Activated CD4-positive, alpha-beta T cell treated with anti-CD3 and anti-CD28 coated beads for 48 hours (primary cell): ENCODE results near the gene IQSEC1.

Source experiments
- DNase-seq: peaks from one replicate; pipeline ENCODE4 v3.0.0-alpha.2; 2020

IQSEC1 gene

DNA sequence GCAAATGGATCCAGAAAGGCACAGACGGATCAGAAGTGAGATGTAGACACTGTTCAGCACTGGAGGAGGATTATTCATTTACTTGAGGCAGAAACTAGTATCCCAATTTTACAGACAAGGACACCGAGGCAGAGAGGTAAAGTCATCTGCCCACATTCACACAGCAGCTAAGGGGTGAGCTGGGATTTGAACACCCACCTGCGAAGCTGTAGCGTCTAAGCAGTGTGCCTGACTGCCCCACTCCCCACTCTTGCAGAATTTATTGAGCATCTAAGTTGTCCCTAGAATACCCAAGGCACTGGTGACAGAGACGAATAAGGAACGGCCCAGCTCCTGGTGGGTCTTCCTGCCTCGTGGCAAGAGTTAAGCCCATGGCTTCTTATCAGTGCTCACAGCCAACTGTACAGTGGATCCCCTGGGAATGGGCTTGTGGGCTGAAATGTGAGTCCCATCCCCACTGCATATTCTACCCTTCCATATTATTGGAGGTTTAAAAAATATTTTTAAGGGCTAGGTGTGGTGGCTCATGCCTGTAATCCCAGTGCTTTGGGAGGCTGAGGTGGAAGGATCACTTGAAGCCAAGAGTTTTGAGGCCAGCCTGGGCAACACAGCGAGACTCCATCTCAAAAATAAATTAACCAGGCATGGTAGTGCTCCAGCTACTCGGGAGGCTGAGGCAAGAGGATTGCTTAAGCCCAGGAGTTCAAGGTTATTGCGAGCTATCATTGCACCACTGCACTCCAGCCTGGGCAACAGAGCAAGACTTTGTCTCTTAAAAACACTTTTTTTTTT lies 77.6 kb downstream of the IQSEC1 start:
- no peak for DNase-seq

DNA sequence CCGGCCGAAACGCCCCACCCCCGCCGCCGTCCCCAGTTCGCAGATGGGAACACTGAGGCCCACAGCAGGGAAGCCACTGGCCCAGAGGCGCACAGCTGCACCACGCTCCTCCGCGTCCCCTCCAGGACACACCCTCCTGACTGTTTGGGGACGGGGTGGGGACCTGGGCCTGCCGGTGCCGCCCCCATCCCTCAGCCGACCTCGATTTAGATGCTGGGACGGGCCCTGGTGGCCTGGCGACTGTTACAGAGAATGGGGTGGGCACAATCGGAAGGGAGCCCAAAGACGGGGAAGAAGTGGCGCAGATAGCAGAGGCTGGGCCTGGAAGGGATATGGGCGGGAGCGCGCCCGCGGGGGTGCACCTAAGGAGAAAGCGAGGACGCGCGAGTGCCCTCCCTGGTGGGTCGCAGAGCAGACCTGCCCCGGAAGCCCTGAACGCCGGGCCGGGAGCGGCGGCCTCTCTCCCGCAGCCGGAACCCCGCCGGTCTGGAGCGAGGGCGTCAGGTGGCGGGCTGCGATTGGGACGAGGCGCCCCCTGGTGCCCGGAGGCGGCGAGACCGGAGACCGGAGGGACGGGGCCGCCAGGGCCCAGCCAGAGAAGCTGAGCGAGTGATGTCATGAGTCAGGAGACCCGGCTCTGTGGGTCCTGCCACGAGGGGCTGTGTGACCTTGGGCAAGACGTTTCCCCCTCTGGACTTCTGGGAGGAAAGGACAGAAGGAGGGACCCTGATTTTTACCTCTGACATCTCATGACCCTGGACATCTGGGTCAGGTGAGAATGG lies 78.4 kb downstream of the IQSEC1 start:
- peak; percentile 91 for DNase-seq

DNA sequence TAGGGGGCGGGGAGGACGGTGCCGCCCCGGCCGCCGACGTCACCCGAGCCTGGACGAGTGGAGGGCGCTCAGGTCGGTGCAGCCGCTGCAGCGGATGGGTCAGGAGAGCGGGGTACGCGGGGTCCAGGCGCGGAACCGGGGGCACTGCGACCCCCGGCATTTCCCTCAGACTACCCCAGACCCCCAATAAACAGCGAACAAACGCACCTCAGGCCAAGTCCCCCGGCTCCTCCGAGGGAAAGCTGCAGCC lies 78.9 kb downstream of the IQSEC1 start:
- no peak for DNase-seq

DNA sequence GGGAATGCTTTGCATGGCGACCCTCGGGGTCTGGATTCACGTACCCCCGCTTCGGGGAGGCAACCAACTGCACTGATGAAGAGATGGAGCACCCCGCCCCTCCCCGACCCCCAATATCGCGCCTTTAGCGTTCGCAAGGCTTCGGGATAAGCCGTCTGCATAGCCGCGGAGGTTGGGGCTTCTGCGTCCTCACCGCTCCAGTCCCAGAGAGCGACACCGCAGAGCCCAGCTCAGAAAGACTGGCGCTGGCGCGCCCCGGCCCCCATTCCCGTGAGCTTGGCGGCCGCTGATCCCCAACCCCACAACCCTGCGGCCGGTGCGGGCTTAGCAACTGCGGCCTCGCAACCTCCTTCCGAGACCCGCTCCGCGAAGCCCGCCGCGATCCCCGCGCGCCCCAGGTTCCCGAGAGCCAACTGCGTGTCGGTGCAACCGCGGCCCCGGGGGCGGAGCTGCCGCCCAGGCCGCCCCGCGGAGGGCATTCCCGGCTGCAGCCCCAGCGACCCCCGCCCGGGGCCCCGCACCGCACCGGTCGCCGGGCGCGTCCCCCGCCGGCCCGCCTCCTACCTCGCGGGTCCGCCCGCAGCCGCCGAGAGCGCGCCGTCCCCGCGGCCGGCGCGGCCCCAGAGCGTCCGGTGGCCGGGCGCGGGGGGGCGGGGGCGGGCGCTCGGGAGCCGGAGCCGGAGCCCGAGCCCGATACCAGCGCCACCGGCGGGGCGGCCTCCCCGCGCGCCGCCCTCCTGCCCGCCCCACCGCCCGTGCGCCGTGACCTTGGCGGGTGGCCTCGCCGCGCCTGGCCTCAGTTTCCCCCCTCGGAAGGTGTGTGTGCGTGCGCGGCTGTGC lies 79.5 kb downstream of the IQSEC1 start:
- DNase-seq: peak; percentile 35

DNA sequence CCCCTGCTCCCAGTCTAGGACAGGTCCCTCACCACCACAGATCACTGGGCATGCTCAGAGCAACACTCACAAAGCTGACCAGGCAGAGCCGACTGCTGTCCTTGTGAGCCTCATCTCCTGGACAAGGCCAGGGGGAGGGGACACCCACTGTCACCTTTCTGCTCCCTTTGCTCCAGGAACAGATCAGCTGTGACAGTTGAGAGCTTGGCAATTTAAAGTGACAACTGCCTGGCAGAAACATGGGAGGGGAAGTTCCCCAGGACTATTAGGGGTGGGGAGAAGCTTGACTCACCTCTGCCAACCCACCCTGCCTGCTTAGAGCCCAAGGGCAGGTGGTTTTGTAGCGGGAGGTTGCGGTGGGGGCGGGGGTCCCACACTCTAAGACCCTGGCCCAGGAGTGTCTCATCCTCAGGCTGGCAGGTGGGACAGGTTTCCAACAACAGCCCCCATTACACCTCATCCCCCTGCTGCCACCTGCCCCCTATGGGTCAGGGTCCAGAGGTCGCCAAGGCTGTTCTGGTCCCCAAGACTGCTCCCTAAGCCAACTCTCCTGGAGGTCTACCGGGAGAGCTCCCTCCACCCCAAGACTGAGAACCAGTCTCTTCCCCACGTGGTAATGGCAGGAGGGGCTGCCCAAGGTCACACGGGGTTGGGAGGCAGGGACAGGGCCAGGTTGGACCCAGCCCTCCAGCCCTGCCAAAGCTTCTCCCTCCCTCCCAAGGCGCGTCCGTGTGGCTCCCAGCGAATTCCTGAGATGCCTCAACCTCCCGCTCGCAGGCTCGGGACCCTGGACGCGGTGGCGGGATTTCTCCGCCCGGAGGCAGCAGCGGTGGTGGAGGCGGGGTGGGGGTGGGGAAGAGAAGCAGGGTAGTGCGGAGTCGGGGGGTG lies 80.4 kb downstream of the IQSEC1 start:
- DNase-seq: no peak

DNA sequence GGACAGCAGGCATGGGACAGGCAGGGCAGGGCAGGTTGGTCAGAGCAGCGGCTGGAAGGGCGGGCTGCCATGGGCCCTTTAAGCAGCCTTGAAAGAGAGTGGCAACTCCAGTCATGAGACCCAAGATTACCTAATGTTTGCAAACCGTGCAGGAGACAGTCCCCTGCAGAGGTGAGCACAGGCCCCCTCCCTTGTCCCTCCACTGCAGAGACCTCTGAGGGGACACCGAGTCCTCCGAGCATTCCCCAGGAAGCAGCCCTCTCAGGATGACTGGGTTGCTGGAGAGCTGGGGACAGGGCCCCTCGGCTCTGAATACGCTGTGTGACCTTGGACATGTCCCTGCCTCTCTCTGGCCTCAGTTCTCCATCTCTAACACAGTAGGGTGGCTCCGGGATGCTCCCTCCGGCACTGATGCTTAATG lies 81.4 kb downstream of the IQSEC1 start:
- DNase-seq: no peak

DNA sequence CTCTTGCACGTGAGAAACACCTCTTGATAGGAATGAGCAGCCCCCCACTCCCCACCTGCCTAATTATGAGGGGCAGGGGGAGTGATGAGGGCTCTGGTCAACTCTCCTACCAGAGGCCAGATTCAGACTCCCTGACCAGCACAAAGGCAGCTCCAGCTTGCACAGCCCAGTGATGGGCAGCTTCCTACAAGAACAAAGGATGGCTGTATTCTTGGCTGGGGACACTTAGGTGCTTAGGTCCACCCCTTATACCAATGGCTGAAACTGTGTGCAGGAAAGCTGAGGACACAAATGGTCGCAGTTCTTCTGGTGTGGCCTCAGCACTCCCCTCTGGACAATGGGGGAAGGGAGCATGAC lies 81.8 kb downstream of the IQSEC1 start:
- DNase-seq: no peak

DNA sequence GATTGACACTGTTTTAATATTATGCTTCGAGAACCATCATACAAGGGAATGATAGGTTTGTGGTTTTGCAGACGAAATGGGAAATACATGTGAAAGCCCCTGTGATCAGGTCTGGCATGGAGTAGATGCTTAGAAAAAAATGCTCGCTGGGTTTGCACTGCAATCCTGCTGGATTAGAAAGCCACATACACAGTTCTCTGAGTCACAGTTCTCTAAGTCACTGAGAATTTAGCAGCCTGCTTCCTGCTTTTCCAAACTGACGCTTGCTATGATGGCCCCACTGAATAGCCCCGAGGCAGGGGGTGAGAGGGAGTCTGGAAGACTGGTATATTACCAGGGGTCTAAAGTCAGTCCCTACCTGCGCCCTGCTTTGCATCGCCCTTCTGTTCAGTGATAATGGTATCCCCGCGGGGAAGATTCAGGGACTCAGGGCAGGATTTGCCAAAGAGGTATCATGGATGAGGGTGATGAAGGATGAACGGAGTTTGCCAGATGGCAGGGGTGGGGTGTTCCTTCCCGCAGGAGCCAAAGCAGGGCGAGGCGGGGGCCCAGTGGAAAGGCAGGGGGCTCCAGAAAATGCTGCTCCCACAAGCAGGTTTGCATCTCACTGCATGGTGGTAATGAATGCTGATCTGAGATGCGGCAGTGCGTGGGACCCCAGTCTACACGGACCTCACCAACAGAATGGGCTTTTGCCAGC lies 82.3 kb downstream of the IQSEC1 start:
- DNase-seq: no peak

DNA sequence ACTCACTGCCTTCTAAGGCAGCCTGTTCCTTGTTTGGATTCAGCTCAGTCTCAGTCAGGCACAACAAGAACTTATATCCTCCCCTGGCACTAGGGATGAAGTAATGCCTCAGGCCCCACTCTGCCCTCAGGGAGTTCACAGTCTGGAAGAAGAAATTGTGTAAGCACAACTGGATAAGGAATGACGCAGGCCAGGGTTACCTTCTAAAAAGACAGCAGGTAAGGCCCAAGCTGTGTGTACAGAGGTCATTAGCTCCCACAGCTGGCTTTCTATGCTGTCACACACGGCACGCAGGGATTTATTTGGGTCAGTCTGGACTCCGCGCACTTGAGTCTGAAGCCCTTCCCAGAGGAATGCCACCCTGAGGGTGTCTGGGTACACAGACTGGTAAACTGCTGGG lies 82.9 kb downstream of the IQSEC1 start:
- no peak for DNase-seq

DNA sequence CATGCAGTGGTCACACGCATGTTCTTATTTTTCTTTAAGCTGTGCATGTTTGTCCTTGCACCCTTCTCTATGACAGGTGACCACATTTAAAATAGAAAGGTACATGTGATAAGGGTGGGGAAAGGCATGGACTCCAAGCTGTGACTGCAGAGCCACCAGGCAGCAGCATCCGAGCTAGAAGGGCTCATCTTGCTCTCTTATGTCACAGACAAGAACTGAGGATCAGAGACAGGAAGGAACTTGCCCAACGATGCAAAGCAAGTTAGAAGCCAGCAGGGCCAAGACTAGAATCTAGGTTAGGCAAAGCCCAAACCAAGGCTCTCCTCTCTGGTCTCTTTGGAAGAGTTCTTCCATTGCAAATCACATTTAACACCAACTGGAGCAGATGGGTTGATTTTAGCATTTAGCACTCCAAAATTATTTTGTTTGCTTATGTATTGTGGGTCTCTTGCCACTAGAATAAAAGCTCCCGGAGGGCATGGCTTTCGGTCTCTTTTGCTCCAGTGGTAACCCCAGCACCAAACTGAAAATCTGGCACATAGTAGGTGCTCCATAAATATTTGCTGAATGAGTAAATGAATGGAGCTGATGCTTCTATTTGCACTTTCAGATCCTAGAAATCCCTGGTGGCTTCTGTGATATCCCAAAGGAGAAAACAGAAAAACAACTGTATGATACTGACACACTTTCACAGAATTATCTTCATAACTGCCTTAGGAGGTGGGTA lies 84.3 kb downstream of the IQSEC1 start:
- DNase-seq: no peak

DNA sequence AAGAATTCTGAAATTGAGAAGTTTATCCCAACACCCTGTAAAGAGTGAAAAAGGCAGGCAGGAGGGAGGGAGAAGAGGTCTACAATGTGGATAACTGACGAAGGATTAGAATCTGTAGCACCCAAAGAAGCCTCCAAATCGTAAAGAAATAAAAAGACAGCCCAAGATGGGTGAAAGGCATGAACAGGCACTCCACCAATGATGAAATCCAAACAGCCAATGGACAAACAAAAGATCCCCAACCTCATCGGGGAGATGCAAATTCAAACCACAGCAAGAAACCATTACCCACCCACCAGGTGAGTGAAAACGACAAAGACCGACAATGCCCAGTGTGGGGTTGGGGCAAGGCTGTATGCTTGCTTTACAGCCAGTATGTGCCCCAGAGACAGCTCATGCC lies 85.6 kb downstream of the IQSEC1 start:
- DNase-seq: no peak

DNA sequence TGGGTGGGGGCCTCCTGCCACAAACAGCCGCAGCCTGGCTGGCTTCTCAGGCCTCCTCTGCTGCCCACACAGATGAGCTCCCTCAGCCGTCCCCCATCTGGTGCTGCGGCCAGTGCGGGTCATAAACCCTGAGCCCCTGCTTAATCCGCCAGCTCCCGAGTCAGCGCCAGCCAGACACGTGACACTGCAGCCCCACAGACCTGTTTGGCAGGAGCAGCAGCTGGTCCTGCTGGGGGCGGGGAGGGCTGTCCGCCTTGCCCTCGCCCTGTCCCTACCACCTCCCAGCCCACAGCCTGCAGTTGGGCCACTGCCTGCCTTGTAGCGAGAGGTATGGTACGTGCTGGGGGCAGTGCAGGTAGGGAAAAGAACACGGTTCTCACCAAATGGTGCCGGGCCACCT lies 86.2 kb downstream of the IQSEC1 start:
- no peak for DNase-seq

DNA sequence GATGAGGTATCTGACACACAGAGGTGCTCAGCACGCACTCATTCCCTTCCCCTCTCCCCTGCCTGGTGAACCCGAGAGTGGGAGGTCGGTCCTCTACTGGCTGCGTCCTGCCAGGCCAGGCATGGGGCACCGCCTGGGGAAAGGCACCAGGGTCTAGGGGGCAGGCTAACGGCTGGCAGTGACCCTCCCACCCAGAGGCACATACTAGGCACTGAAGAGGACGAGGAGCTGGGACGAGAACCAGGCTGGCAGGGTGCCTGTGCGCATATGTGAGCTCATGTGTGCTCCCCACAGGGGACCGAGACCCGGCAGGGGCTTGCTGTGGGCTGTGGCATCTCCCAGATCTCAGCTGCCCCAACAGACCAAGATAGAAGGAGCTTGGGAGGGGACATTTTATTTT lies 86.7 kb downstream of the IQSEC1 start:
- no peak for DNase-seq

DNA sequence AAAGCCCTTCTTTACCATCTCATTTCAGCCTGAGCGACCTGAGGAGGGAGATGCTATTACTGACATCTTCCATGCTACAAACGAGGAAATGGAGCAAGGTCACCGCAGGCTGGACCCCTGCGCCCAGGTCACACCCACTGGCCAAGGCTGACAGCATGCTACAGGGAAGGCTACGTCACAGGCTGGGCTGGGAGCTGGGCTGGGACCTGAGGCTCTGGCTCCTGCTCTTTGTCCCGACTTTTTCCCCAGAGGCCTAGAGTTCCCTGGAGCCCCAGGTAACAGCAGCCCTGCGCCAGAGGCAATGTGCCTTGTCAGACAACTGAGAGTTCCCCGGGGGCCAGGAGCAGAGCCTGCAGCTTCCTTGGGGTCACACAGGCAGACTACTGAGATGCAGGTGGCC lies 87.2 kb downstream of the IQSEC1 start:
- no peak for DNase-seq

DNA sequence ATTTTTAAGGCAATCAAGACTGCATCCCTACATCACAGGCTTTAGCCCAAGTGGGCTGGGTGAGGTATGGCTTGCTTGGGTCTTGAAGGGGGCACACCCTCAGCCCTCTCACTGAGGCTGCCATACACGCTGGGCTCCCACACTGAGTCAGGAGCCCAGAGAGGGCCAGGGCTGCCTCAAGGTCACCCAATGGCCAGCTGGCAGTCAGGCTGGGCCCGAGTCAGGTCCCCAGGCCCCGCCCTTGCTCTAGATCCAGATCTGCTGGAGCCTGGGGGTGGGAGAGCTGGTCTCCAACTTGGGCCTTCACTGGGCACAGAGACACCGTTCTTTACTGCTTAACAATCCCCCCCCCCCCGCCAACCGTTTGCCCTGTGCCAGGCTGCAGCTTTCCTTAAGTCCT lies 88.1 kb downstream of the IQSEC1 start:
- no peak for DNase-seq

DNA sequence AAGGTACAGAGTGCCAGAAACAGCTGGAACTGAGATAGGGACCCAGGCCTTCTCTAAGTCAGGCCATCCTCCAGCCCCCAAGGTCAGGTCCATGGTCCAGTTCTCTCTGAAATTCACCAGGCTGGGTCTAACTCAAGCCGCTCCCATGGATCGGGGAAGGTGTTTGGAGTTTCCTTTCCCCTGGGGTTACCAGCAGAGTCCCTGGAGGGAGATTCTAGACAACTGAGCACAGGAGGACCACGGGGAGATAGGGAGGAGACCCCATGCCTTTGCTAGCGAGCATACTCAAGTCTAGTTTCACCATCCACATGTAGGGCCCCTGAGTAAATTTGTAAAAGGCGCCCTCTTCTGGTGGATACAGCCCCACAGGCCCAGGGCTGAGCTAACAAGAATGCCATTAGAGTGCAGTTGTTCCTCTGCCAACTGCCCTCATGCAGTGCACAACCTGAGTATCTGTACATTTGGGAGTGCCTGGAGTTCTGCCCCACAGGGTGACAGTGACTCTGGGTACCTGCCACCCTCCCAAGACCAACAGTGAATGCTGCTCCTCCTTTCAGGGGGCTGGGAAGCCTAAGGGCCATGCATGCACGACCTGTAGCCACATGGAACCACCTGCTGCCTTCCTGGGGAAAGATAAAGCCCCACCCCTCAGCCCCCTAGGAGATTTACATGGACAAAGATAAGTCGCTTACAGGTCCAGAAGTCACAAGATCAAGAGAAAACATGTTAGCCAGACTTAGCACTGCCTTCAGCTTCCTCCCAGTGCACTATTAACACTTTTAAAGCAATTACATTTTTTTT lies 89.0 kb downstream of the IQSEC1 start:
- DNase-seq: peak; percentile 75

DNA sequence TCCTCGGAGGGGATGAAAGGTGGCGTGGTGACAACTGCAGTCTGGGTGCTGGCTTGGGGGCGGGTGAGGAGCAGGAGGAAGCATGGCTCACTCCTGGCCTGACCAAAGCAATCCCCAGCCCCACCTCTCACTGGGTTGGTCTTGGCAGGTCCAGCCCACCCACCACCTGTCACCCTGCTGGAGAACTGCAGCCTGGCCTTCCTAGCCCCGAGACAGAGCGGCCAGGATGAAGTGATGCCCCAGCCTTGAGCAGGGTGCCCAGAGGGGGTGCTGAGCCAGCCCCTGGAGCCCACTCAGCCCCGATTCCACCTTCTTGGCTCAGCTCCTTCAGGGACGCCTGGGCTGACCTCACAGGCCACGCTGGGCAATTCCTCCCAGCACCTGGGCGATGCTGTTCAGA lies 89.9 kb downstream of the IQSEC1 start:
- no peak for DNase-seq

DNA sequence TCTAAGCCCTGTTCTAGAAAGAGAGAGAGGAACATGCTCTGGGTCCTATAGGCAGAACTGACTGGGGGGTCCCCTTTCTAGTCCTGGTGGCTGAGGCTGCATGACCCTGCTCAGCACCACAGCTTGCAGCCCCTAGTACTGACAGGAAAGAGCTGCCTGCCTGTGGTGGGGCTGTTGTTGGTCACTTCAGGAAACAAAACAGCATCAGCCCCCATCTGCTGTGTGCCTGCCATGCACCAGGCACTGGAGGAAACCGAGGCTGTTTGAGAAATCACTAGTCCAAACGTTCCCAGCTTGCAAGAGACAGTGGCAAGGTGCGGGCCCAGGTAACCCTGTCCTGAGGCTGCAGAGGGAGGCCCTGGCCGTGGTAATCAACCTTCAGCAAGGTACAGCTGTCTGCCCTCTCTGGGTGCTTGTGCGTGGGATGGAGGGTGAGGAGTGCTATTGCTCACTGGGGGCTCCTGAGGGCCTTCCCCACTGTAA lies 90.6 kb downstream of the IQSEC1 start:
- DNase-seq: no peak

DNA sequence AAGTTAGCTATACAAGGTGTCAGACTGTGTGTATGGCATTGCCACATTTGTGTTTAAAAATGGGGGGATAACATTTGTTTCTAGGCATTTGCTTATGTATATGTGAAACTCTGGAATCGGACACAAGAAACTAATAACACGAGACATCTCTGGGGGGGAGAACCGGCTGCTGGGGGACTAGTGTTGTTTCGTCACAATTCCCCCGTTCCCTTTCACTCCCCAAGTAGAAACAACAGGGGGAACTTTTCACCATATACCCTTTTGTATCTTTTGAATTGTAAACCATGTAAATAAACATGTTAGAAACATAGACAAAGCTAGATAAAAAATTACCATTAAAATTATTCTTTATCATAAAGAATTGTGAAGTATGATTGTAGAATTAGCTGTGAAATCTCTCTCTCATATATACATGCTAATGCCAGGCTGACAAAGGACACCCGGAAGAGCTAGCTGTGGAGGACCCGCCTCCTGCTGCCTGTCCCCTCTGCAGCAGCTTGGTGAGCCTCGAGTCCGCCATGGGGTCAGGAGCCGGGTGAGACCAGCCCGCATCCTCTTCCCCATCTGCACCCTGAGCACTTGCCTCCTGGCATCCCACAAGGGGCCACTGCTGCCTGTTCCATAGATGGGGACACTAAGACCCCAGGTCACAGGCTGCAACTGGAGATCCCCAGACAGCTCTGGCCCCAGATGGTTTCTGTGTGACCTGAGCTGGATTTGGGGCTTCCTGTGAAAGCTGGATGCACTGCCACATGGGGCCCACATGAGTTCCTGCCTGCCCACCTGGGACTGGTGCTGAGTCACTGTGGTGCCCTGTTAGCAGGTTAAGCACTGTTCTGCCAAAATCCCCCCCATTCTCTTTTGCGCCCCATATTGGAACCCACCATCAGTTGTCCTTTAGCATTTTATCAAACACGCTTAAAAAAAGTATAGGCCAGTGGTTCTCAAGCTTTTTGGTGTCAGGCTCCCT lies 91.6 kb downstream of the IQSEC1 start:
- no peak for DNase-seq
